Measurements from ENCODE around the gene ACSL6. TPM values are rescaled to one million over a fixed set of nuclear protein-coding genes. Genes with fewer than 3 reads are reported as not detected.

ACSL6 gene
- total RNA-seq, 4 donors from 2014 or later: 0.18 to 1.3 TPM; not detected in 2

- Histone ChIP-seq H3K36me3 (no peaks in the 10 kb centered on the region), H3K27ac (no peak overlapping the region), H3K27me3 (no peaks in the 10 kb centered on the region), H3K4me1 (no peaks in the 10 kb centered on the region), H3K4me3 (no peak overlapping the region), H3K9me3 (no peaks in the 10 kb centered on the region)
- no peak for DNase-seq
- intact Hi-C loops (cut with DNase I; ENCODE audit: low total_unique reads): no loop called here
- TF ChIP-seq CTCF (IDR thresholded peaks at IDR 0.05): no peak
- no peak for TF ChIP-seq POLR2A (IDR thresholded peaks at IDR 0.05)
Measured at GRCh38 chr5:131959136-131959535, 52.3 kb downstream of the ACSL6 start.

GRCh38 chr5:131957721-131958441 lies 53.6 kb downstream of the ACSL6 start:
- TF ChIP-seq CTCF (IDR thresholded peaks at IDR 0.05): no peak
- no peak for TF ChIP-seq POLR2A (IDR thresholded peaks at IDR 0.05)
- no peak overlapping the region for H3K4me3 ChIP-seq
- H3K4me1 ChIP-seq: no peaks in the 10 kb centered on the region
- no peak overlapping the region for H3K27ac ChIP-seq
- no peaks in the 10 kb centered on the region for H3K27me3 ChIP-seq
- no peaks in the 10 kb centered on the region for H3K36me3 ChIP-seq
- H3K9me3 ChIP-seq: no peaks in the 10 kb centered on the region
- no peak for DNase-seq
- intact Hi-C loops (cut with DNase I; ENCODE audit: low total_unique reads): no loop called here

- H3K27ac ChIP-seq: no peak overlapping the region
- TF ChIP-seq POLR2A (IDR thresholded peaks at IDR 0.05) (no peak), CTCF (IDR thresholded peaks at IDR 0.05) (no peak)
- intact Hi-C loops (cut with DNase I; ENCODE audit: low total_unique reads): no loop called here
Measured at GRCh38 chr5:131953969-131954368, 57.5 kb downstream of the ACSL6 start.

DNA sequence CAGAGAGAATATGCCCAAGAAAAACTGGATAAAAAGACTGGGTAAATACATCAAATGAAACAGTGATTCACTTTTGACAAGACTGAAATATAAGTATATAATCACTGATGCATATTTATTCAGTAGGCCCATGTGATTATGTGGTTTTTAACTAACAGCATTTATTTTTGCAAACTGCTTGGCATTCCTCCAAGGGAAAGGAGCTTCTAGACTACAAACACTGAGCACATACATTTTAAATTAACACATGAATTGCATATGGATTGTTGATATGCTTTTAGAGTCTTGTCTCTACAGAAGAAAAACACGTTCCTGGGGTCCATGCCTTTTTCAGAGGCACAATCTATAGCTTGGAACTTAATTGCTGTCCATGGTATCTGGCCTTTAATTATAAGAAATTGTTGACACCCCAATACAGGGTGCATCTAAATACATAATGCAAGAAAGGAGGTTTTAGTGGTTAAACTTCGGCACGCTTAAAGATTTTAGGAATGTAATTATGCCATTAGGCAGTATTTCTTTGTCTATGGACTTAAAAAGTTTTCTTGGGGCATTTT lies 59.1 kb downstream of the ACSL6 start:
- no peak for DNase-seq
- Histone ChIP-seq H3K27me3 (no peaks in the 10 kb centered on the region), H3K27ac (no peak overlapping the region), H3K9me3 (no peaks in the 10 kb centered on the region), H3K4me1 (no peaks in the 10 kb centered on the region), H3K36me3 (no peaks in the 10 kb centered on the region), H3K4me3 (no peak overlapping the region)
- intact Hi-C loops (cut with DNase I; ENCODE audit: low total_unique reads): no loop called here
- TF ChIP-seq POLR2A (IDR thresholded peaks at IDR 0.05) (no peak), CTCF (IDR thresholded peaks at IDR 0.05) (no peak)

More at GRCh38 chr5:131953969-131954368, 57.5 kb downstream of the ACSL6 start:
- no peaks in the 10 kb centered on the region for H3K4me1 ChIP-seq
- no peaks in the 10 kb centered on the region for H3K9me3 ChIP-seq
- no peaks in the 10 kb centered on the region for H3K36me3 ChIP-seq
- no peaks in the 10 kb centered on the region for H3K27me3 ChIP-seq
- H3K4me3 ChIP-seq: no peak overlapping the region
- DNase-seq: no peak

GRCh38 chr5:131950706-131951105 lies 60.8 kb downstream of the ACSL6 start:
- Histone ChIP-seq H3K4me3 (no peak overlapping the region), H3K4me1 (no peaks in the 10 kb centered on the region), H3K9me3 (no peaks in the 10 kb centered on the region), H3K27ac (no peak overlapping the region), H3K27me3 (no peaks in the 10 kb centered on the region), H3K36me3 (no peaks in the 10 kb centered on the region)
- intact Hi-C loops (cut with DNase I; ENCODE audit: low total_unique reads): no loop called here
- no peak for DNase-seq
- TF ChIP-seq CTCF (IDR thresholded peaks at IDR 0.05) (no peak), POLR2A (IDR thresholded peaks at IDR 0.05) (no peak)

All from uterus (tissue), 4 donors.